Parathyroid adenoma (tissue), 2 donors: ENCODE data around the gene STK11.

Source experiments
- H2AFZ ChIP-seq: fragments of 300-600 bp; sonication (generic); one replicate; pipeline ENCODE4 v1.7.0; 2017; ENCODE audit warnings: antibody characterized with exemption, mild to moderate bottlenecking
- H3K27ac ChIP-seq: fragments of 300-600 bp; sonication (generic); one replicate; pipeline ENCODE4 v1.7.0; 2017
- H3K27me3 ChIP-seq: fragments of 300-600 bp; sonication (generic); one replicate; pipeline ENCODE4 v1.7.0; 2017; ENCODE audit warnings: low read length; ENCODE audit not compliant: control insufficient read depth, insufficient read depth
- H3K36me3 ChIP-seq: fragments of 300-600 bp; sonication (generic); one replicate; pipeline ENCODE4 v1.7.0; 2017; ENCODE audit warnings: low read length; ENCODE audit not compliant: control insufficient read depth, insufficient read depth
- H3K4me1 ChIP-seq: fragments of 300-600 bp; sonication (generic); one replicate; pipeline ENCODE4 v1.7.0; 2017; ENCODE audit warnings: control low read depth
- H3K4me2 ChIP-seq: fragments of 300-600 bp; sonication (generic); one replicate; pipeline ENCODE4 v1.7.0; 2017; ENCODE audit warnings: low read length
- H3K4me3 ChIP-seq: fragments of 300-600 bp; sonication (generic); one replicate; pipeline ENCODE4 v1.7.0; 2017; ENCODE audit warnings: low read depth, low read length
- H3K79me2 ChIP-seq: fragments of 300-600 bp; sonication (generic); one replicate; pipeline ENCODE4 v1.7.0; 2017; ENCODE audit warnings: control low read depth
- H3K9ac ChIP-seq: fragments of 300-600 bp; sonication (generic); one replicate; pipeline ENCODE4 v1.7.0; 2017; ENCODE audit warnings: mild to moderate bottlenecking
- H3K9me3 ChIP-seq: fragments of 300-600 bp; sonication (generic); one replicate; pipeline ENCODE4 v1.7.0; 2017; ENCODE audit warnings: low read length; ENCODE audit not compliant: control insufficient read depth
- CTCF ChIP-seq: fragments of 300-600 bp; sonication (generic); IDR thresholded peaks from one replicate; pipeline ENCODE4 v1.7.0; 2017; ENCODE audit warnings: antibody characterized with exemption, mild to moderate bottlenecking
- donor health status: primary hyperparathyroidism.

STK11 gene

GRCh38 chr19:1252821-1253513 lies 47.4 kb downstream of the STK11 start:
- no peak overlapping the region for H2AFZ ChIP-seq
- H3K36me3 ChIP-seq = no peaks in the 10 kb centered on the region
- peaks cover 5% of the 10 kb centered on the region for H3K4me1 ChIP-seq
- H3K4me2 ChIP-seq = peak overlapping the region; percentile 19
- peaks cover 7% of the 10 kb centered on the region for H3K79me2 ChIP-seq
- no peaks in the 10 kb centered on the region for H3K27me3 ChIP-seq
- no peak for TF ChIP-seq CTCF
- no peaks in the 10 kb centered on the region for H3K9me3 ChIP-seq
- H3K9ac ChIP-seq = no peak overlapping the region
- H3K4me3 ChIP-seq = no peak overlapping the region
- H3K27ac ChIP-seq = peak overlapping the region; percentile 64

GRCh38 chr19:1253514-1254080 lies 48.0 kb downstream of the STK11 start:
- Histone ChIP-seq H3K27ac (peak overlapping the region; percentile 64), H3K9ac (no peak overlapping the region), H3K27me3 (no peaks in the 10 kb centered on the region), H3K79me2 (peaks cover 7% of the 10 kb centered on the region), H3K9me3 (no peaks in the 10 kb centered on the region), H2AFZ (no peak overlapping the region), H3K4me1 (peaks cover 3% of the 10 kb centered on the region), H3K36me3 (no peaks in the 10 kb centered on the region), H3K4me3 (no peak overlapping the region), H3K4me2 (no peak overlapping the region)
- TF ChIP-seq CTCF = no peak

DNA sequence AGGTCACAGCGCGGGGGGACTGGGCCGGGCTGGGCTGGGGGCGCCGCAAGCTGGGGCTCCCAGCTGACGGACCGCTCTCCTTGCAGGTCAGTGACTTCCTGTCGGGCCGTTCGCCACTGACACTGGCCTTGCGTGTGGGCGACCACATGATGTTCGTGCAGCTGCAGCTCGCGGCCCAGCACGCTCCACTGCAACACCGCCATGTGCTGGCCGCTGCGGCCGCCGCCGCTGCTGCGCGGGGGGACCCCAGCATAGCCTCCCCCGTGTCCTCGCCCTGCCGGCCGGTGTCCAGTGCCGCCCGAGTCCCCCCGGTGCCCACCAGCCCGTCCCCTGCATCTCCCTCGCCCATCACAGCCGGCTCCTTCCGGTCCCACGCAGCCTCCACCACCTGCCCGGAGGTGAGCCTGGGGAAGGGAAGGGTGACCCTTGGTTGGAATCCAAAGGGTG lies 48.5 kb downstream of the STK11 start:
- Histone ChIP-seq H3K79me2 (peaks cover 7% of the 10 kb centered on the region), H3K27ac (peak overlapping the region; percentile 64)

GRCh38 chr19:1254530-1255185 lies 49.1 kb downstream of the STK11 start:
- no peak for TF ChIP-seq CTCF
- H3K36me3 ChIP-seq = no peaks in the 10 kb centered on the region
- no peak overlapping the region for H2AFZ ChIP-seq
- peak overlapping the region; percentile 29 for H3K27ac ChIP-seq
- no peak overlapping the region for H3K4me2 ChIP-seq
- no peak overlapping the region for H3K9ac ChIP-seq
- H3K9me3 ChIP-seq = no peaks in the 10 kb centered on the region
- H3K27me3 ChIP-seq = no peaks in the 10 kb centered on the region
- no peak overlapping the region for H3K4me3 ChIP-seq
- peaks cover 3% of the 10 kb centered on the region for H3K4me1 ChIP-seq
- peaks cover 7% of the 10 kb centered on the region for H3K79me2 ChIP-seq

More for the DNA sequence above, 48.5 kb downstream of the STK11 start:
- Histone ChIP-seq H3K4me1 (peaks cover 3% of the 10 kb centered on the region), H3K36me3 (no peaks in the 10 kb centered on the region), H3K4me2 (no peak overlapping the region), H3K27me3 (no peaks in the 10 kb centered on the region), H3K9me3 (no peaks in the 10 kb centered on the region), H2AFZ (no peak overlapping the region), H3K4me3 (no peak overlapping the region), H3K9ac (no peak overlapping the region)
- TF ChIP-seq CTCF = no peak
